IPS DF 4.7 (cell line): ENCODE measurements around the gene NOXO1.
"Not testable (repeated sequence)": the region's sequence is repeated elsewhere in the genome, so short reads cannot be mapped to it uniquely, and the experiment has no call there.

Source experiments
- DNase-seq: peaks from one replicate; pipeline ENCODE4 v3.0.0-alpha.2; 2013; ENCODE audit warnings: low spot score; ENCODE audit errors: extremely low read depth

NOXO1 gene

DNA sequence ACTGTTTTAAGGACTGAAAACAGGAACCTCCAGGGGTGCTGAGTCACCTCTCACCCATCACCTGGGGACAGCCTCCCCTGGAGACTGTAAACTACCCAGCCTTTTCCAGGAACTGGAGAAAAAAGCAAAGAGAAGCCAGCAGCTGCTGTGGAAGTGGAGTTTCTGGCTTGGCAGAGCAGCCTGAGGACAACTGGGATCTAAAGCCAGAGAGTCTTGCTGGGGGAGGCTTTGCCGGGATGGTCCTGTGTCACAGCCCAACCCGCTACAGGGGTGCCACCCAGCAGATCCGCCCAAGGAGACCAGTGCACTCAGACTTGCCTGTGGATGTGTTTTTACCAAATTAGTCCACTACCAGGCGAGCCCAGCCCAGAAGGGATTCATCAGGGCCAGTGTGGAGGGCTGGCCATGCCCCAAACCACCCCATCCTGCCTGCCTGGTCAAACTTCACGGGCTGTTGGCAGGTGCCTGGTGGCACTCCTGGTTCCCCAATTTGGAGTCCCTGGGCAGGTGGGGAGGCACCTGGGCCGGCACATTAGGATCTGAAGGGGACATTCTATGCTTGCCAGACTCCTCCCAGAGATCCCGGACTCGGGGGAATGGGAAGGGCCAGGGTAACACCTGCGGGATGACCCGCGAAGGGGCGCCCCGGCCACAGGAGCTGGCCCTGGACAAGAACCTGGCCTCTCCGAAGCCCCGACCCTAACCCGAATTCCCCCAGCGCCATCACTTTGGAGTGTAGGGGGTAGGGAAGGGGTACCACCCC lies 39.0 kb downstream of the NOXO1 start:
- DNase-seq, result no peak

DNA sequence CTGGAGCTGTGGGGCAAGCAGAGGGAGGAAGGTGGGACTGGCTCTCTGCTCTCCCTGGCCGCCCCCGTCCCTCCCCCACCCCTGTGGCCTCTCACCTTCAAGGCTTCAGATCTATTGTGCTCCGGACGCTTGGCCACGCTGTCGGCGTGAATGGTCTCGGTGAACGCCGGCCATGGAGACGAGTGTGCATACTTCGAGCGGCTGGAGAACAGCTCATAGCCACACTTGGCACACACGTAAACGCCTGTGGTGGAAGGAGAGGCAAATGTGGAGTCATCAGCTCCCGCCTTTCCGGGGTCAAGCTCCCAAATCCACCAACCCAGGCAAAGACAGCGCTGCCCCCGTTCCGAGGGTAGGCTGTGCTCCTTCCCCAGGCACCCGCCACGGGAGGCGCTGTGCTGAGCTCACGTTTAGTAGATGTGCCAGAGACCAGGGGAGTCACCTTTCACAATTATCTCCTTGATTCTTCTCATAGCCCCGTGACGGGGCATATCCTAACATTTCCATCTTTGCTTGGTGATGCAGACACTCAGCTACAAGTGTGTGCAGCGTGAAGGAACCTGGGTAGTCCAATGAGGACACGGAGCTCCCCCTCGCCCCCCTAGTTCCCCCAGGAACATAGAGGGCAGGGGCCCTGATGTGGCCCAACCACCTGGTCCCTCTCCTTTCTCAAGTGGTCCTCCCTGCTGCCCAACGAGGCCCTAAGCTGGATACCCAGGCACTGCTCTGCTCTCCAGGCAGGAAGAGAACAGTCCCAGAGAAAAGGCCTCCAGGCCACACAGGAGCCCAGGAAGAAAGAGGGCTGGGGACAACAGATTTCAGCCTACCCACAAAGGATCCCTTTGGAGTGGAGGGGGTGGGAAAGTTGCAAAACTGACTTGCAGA lies 39.9 kb downstream of the NOXO1 start:
- DNase-seq, result no peak

DNA sequence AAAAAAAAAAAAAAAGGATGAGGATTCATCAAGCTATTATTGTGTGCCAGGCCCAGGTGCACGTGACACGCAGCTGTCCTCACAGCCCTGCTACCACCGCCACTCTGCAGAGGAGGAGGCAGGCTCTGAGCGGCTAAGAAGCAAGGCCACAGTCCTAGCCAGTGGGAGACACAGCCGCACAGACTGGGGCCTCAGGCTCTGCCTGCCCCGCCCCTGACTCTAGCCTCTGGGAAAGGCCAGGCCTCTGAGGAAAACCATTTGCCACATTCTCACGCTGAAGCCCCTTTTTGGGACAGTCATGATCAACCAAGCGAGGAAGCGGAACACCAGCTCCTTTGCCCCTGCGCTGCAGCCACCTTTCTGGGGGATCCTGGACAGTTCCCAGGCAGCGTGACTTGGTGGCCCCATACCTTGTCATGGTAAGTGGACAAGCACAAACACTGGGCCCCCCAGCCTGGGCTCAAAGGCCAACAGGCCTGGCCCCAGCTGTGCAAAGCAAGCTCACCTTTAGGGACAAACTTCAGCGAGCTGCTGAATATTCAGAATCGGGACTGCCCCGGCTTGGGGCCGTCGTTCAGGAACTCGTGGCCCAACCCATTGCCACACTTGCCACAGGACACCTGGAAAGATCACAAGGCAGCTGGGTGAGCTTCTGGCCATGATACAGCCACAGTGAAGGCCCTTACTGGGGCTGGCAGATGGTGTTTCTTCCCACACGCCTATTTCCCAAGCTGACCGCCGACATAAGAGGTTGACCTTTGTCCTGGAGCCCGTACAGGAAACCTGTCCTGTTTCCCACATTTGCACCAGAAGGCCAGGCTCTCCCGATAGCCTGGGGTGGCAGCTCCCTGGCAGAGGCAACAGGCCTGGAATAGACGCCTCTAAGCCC lies 40.8 kb downstream of the NOXO1 start:
- DNase-seq, result no peak

DNA sequence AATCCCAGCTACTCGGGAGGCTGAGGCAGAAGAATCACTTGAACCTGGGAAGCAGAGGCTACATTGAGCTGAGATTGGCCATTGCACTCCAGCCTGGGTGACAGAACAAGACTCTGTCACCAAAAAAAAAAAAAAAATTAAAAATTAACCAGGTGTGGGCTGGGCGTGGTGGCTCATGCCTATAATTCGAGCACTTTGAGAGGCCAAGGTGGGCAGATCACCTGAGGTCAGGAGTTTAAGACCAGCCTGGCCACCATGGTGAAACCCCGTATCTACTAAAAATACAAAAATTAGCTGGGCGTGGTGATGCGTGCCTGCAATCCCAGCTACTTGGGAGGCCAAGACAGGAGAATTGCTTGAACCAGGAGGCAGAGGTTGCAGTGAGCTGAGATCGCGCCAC lies 41.4 kb downstream of the NOXO1 start:
- not testable (repeated sequence) for DNase-seq

DNA sequence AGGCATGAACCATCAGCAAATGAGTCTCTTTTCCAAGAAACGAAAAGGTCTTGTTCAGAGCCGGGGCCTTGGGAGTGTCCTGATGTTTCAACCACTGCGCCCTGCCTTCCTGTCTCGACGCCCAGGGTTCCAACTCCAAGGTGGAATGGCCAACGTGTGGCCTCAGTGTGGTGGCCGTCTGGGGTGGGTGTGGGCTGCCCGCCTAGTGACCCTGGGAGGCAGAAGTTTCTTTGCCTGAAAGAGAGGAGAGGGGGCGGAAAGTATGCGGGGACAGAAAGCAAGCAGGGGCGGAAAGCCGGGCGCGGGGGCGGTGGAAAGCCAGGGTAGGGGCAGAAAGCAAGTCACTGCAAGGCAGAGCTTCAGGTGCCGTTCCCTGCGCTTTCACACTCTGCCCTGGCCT lies 42.4 kb downstream of the NOXO1 start:
- no peak for DNase-seq

DNA sequence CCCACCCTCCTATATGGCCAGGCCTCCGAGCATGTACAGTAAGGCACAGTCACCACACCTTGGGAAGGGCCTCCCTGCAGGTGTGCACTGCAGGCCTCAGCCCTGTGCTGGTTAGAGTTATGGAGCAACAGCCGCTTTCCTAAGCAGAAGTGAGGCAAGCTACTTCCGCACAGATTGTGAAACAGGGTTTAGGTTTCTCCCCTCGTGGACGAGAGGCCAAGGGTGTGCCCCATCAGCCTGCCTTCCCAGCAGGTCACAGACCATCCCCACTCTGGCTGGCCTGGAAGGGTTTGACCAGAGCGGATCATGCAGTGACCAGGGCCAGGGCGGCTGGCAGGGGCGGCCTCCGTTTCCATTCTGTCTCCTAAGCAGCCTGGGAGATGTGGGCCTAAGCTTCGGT lies 43.0 kb downstream of the NOXO1 start:
- DNase-seq, result no peak

DNA sequence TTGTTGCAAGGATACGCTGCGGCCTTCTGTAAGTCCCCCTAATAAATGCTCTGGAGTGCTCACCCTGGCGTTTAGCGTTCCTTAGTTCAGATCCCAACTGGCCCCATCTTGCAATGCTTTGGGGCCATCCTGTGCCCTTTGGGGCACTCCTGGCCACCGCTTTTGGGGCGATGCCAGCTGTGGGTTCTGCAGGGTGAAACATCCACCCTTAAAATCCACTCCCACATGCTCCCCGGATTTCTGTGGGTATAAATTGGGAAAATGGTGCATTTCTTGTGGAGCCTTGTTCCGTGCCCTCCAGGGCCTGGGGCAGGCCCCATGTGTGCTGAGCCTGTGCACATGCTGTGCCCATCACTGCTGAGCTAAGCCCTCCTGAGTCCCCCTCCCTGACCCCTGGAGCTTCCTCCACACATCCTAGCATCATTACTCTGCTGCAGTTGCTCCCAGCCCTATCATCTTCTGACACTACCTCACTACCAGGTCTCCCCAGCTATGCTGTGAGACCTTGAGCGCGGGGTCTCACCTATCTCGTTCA lies 44.3 kb downstream of the NOXO1 start:
- DNase-seq, result no peak

DNA sequence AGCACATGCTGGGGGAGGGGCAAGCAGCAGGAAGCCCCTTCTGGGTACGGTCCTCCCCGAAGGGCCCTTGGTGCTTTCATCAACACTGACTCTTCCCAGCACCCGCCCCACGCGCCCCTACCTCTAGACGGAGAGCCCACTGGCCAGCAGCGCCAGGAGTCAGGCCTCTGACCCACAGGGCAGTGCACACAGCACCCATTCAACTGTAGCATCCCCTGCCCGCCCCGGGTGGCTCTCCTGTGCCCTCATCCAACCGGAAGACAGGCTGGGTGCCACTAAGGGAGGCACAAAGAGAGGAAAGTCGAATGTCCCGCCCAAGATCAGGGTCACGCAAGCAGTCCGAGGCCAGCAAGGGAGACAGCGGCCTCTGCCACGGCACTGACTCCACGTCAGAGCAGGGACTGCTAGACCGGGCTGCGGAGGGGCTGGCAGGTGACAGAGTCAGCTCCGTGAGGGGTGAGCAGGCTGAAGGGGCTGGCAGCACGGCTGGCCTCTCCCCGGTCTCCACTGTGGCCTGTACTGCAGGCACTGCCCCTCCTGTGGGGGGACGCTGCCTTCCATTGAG lies 48.1 kb downstream of the NOXO1 start:
- DNase-seq, result no peak

DNA sequence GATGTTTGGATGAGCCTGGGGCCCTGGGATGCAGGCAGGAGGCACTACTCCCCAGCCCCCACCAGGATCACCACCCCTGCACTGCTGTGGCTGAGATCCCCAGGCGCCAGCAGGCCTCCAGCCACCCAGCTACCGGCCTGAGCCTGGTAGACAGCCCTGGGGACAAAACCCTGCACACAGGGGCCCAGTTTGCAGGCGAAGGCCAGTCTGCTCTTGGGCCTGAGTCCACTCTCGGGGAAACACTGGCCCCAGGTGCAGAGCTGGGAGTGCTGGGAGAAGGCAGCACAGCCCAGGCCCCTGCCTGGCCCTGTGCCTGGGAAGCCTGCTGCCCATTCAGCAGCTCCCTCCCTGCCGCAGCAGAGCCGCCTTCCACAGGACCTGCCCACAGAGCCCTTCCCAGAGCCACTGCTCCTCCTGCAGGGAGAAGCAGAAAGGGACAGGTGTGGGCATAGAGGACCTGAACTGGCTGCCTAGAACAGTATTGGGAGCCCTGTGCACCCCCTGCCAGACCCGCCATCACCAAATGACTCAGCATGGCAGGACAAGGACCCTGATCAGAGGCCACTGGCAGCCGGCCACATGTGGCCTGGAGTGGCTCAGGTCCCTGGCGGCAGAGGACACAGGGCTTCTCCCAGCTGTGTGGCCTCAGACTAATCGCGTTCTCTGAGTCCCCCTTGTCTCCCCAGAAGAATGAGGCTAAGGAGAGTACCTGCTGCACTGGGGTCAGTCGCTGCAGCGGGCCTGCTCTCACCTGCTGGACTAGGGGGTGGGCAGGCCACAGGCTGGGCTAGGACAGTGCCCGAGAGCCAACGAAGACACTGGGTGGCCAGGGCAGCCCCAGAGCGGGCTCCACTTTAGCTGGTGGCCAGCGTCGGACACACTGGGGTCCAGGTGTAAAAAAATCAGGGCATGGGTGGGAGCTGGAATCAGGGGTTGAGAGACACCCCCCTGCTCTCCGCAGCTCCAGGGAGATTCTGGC lies 48.9 kb downstream of the NOXO1 start:
- no peak for DNase-seq

DNA sequence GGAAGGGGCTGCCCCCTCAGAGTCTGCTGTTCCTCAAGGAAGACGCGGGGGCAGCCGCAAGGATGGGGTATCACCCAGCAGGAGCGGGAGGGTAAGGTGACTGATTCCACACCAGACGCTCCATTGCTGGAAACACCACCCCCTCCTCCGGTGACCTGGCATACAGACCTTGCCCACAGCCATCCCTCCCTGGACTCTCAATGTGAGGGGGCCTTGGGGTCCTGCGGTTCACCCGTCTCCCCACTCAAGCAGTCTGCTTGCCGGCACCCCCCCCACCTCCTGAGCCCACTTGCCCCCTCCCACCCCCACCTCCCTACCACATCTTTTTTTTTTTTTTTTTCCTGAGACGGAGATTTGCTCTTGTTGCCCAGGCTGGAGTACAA lies 50.9 kb downstream of the NOXO1 start:
- DNase-seq, result no peak

DNA sequence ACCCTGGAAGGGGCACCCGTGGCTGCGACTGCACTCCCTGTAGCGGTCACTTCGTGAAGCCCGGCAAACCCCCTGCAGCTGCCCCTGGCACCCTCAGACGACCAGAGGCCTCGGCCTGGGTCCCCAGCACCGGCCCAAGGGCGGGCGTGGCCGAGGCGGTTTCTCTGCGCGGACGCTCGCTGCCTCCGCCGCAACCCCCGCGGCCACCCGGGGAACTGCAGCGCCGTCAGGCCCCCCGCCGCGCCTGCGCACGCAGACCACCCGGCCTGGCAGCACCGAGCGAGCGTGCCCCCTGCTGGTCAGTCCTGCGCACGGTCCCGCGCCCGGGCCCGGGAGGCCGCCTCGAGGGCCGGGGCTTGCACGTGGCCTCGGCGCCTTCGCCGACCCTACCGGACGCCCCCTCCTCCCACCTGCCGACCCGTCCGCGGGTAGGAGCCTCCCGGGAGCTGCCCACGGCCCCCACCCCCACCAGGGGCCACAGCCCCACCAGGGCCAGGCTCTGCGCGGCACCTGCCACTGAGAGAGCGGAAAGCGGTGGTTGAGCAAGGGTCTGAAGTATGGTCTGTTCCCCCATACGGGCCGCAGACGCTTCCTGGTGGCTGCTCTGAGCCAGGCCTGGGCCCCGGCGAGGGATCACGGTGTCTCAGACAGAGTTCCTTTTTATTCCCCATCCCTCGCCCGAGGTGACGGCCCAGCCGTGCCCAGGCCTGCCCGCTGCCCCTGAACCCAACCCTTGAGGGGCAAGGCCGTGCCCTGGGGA lies 51.5 kb downstream of the NOXO1 start:
- no peak for DNase-seq

DNA sequence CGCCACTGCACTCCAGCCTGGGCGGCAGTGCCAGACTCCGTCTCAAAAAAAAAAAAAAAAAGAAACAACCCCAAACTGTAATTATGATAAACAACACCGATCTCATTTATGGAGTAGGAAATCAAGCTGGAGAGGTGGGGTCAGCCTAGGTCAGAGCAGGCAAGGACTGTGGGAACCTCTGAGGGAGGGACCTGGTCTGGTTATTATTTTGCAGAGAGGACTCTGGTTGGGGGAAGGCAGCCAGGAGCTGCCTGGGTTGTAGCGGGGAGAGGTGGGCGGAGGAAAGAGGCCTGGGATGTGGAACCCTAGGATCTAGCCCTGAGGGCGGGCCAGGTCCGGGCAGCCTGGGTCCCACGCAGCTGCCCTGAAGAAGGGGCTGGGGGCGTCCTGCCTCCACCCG lies 52.2 kb downstream of the NOXO1 start:
- no peak for DNase-seq
